Breast epithelium (tissue), 4 donors: ENCODE data around the gene RCOR2. TPM values are rescaled to one million over a fixed set of nuclear protein-coding genes. Genes with fewer than 3 reads are reported as not detected.

Experiments used
- DNase-seq, 2 donors: peaks; one replicate each; pipeline ENCODE4 v3.0.0-alpha.2; 2019; ENCODE audit warnings: low spot score in 2 of 2
- H3K27ac ChIP-seq, 2 donors: fragments of 200-600 bp; sonication (generic) in 1 of 2; one replicate each; pipeline ENCODE4 v1.5.1; 2016 to 2019; ENCODE audit warnings: mild to moderate bottlenecking in 1 of 2
- H3K27me3 ChIP-seq, 2 donors: fragments of 200-600 bp; sonication (generic) in 1 of 2; one replicate each; pipeline versions ENCODE4 v1.5.1 to v1.6.0; 2017 to 2019; ENCODE audit warnings: control low read depth in 1 of 2, mild to moderate bottlenecking in 1 of 2
- H3K36me3 ChIP-seq: fragments of 200-600 bp; one replicate; pipeline ENCODE4 v1.5.1; 2019
- H3K4me1 ChIP-seq, 2 donors: fragments of 200-600 bp; sonication (generic); one replicate each; pipeline ENCODE4 v1.5.1; 2016 to 2019; ENCODE audit warnings: control low read depth in 1 of 2
- H3K4me3 ChIP-seq, 3 donors: fragments of 200-600 bp; sonication (generic); 1 replicate in 2 of 3; 2 replicates in 1 of 3; pipeline ENCODE4 v1.5.1; 2016 to 2019; ENCODE audit warnings: mild to moderate bottlenecking in 3 of 3, moderate library complexity in 2 of 3
- H3K9me3 ChIP-seq, 2 donors: fragments of 200-600 bp; sonication (generic) in 1 of 2; one replicate each; pipeline ENCODE4 v1.5.1; 2016 to 2019; ENCODE audit warnings: control low read depth in 1 of 2
- POLR2A ChIP-seq: fragments of 450-650 bp; IDR thresholded peaks from one replicate; pipeline ENCODE4 v1.6.1; 2016; ENCODE audit warnings: antibody characterized with exemption, mild to moderate bottlenecking, moderate library complexity
- POLR2AphosphoS5 ChIP-seq, 3 donors: sonication (generic); formaldehyde crosslinking; IDR thresholded peaks; one replicate each; pipeline ENCODE4 v1.6.1; 2017; ENCODE audit warnings: antibody characterized with exemption in 3 of 3
- intact Hi-C: fragments of 100-400 bp; cut with DNase I; formaldehyde crosslinking; loops from one replicate; pipeline ENCODE4 v1.15.1; 2023; ENCODE audit warnings: low total_unique reads
- total RNA-seq, 3 donors: library from RNA; depleted of rRNA; stranded (reverse); fragments of >200 nt; gene quantifications; one replicate each; pipeline ENCODE4 v1.1.0, GENCODE V29; 2016
- TF ChIP-seq, protein P1 (sequence below), 3 donors: fragments of 450-650 bp; IDR thresholded peaks; one replicate each; pipeline ENCODE4 v1.5.1; 2016 to 2017; ENCODE audit warnings: antibody characterized with exemption in 3 of 3, mild to moderate bottlenecking in 3 of 3, moderate library complexity in 3 of 3

Gene RCOR2
- total RNA-seq, 3 donors from 2014 or later = 0.16 to 0.33 (median 0.29) TPM

DNA sequence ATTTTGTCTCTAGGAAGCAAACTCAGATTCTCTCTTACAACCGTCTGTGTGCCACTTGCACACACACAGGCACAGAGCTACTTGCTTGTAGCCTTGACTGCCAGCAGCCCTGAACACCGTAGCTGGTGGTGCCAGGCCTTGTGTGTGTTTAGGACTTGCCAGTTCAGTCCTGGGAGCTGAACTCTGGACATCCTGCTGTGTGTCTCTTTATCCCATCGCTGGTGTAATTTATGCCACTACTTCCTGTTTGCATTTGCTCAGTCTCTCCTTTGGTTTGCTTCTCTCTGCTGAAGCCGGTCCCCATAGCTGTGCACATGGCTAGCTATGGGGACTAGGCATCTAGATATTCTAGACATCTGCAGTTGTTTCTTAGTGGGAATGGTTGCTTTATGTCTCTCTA is 54.0 kb downstream of the RCOR2 start:
- H3K4me3 ChIP-seq = no peak overlapping the region
- no peaks in the 10 kb centered on the region for H3K9me3 ChIP-seq
- H3K4me1 ChIP-seq = peaks cover 0 to 2% of the 10 kb centered on the region in 2 donors
- intact Hi-C loops = no loop called here
- no peaks in the 10 kb centered on the region for H3K36me3 ChIP-seq
- H3K27me3 ChIP-seq = no peaks in the 10 kb centered on the region
- peak overlapping the region; percentile 72 to 79 for H3K27ac ChIP-seq
- DNase-seq = no peak
- TF ChIP-seq POLR2AphosphoS5 (IDR thresholded peaks at IDR 0.05) = no peak
- TF ChIP-seq, protein P1, sequence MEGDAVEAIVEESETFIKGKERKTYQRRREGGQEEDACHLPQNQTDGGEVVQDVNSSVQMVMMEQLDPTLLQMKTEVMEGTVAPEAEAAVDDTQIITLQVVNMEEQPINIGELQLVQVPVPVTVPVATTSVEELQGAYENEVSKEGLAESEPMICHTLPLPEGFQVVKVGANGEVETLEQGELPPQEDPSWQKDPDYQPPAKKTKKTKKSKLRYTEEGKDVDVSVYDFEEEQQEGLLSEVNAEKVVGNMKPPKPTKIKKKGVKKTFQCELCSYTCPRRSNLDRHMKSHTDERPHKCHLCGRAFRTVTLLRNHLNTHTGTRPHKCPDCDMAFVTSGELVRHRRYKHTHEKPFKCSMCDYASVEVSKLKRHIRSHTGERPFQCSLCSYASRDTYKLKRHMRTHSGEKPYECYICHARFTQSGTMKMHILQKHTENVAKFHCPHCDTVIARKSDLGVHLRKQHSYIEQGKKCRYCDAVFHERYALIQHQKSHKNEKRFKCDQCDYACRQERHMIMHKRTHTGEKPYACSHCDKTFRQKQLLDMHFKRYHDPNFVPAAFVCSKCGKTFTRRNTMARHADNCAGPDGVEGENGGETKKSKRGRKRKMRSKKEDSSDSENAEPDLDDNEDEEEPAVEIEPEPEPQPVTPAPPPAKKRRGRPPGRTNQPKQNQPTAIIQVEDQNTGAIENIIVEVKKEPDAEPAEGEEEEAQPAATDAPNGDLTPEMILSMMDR (IDR thresholded peaks at IDR 0.05) = no peak
- no peak for TF ChIP-seq POLR2A

Other genes with a start within 250 kb of the RCOR2 start
- gene ATL3, start 245.8 kb downstream of the RCOR2 start, total RNA-seq = 100 to 1,000 TPM in 1 of 3 donors, 10 to 100 TPM in 2; 75.2 to 165 (median 77.3) TPM
- 100 to 1,000 TPM; 115 to 199 (median 162) TPM for gene RTN3, start 235.7 kb downstream of the RCOR2 start, total RNA-seq
- gene ZFTA, start 148.4 kb downstream of the RCOR2 start, total RNA-seq = 10 to 100 TPM in 1 of 3 donors, 1 to 10 TPM in 2; 8.8 to 12.5 (median 9.7) TPM
- 10 to 100 TPM in 2 of 3 donors, 1 to 10 TPM in 1; 4.8 to 13.8 (median 12.1) TPM for gene SPINDOC, start 103.7 kb downstream of the RCOR2 start, total RNA-seq
- gene MARK2, start 78.1 kb downstream of the RCOR2 start, total RNA-seq = 10 to 100 TPM; 12.6 to 34.0 (median 22.3) TPM
- 10 to 100 TPM in 2 of 3 donors, 1 to 10 TPM in 1; 5.9 to 27.4 (median 19.7) TPM for gene NAA40, start 21.8 kb upstream of the RCOR2 start, total RNA-seq
- gene COX8A, start 57.5 kb upstream of the RCOR2 start, total RNA-seq = 100 to 1,000 TPM; 257 to 326 (median 293) TPM
- 10 to 100 TPM; 50.9 to 81.4 (median 79.3) TPM for gene OTUB1, start 69.3 kb upstream of the RCOR2 start, total RNA-seq
- gene FLRT1, start 118.8 kb upstream of the RCOR2 start, total RNA-seq = not detected
- 100 to 1,000 TPM in 1 of 3 donors, 10 to 100 TPM in 2; 19.7 to 113 (median 40.3) TPM for gene MACROD1, start 248.9 kb upstream of the RCOR2 start, total RNA-seq